GM12891 (cell line): ENCODE results near the gene ARFGEF3.

Experiments
- POLR2A ChIP-seq: IDR thresholded peaks from 2 replicates; pipeline ENCODE4 v1.6.1; 2011; ENCODE audit warnings: low read depth, low read length, control low read depth
- POLR2AphosphoS5 ChIP-seq: IDR thresholded peaks from 2 replicates; pipeline ENCODE4 v1.6.1; 2011; ENCODE audit warnings: low read depth, low read length, control low read depth
- POU2F2 ChIP-seq: IDR thresholded peaks from 2 replicates; pipeline ENCODE4 v1.6.1; 2011; ENCODE audit warnings: low read depth, mild to moderate bottlenecking, control low read depth, low read length, moderate library complexity
- SPI1 ChIP-seq: IDR thresholded peaks from 2 replicates; pipeline ENCODE4 v1.6.1; 2011; ENCODE audit warnings: low read depth, low read length, control low read depth
- TAF1 ChIP-seq: IDR thresholded peaks from 2 replicates; pipeline ENCODE4 v1.6.1; 2011; ENCODE audit warnings: low read depth, low read length, control low read depth

DNA sequence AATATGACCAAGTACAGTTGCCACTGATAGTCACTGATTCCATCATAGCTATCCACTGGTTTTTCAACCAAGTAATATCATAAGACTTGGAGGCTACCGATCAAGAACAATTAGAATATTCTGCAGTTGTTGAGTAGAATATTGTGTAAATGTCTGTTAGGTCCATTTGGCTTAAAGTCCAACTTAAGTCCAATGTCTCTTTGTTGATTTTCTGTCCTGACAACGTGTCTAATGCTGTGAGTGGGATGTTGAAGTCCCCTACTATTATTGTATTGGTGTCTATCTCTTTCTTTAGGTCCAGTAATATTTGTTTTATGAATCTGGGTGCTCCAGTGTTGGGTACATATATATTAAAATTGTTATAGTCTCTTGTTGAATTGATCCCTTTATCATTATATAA is 13.9 kb downstream of the ARFGEF3 start:
- no peak for TF ChIP-seq POLR2A
- no peak for TF ChIP-seq POLR2AphosphoS5
- no peak for TF ChIP-seq TAF1
- no peak for TF ChIP-seq POU2F2
- TF ChIP-seq SPI1 = no peak
